Hematopoietic multipotent progenitor cell treated with erythropoietin and hydrocortisone succinate and interleukin-3 and kit ligand, for 6 days (in vitro differentiated cells): ENCODE data around the gene AP2B1.

Source experiments
- DNase-seq: peaks from one replicate; pipeline ENCODE4 v3.0.0-alpha.2; 2015

Gene AP2B1

DNA sequence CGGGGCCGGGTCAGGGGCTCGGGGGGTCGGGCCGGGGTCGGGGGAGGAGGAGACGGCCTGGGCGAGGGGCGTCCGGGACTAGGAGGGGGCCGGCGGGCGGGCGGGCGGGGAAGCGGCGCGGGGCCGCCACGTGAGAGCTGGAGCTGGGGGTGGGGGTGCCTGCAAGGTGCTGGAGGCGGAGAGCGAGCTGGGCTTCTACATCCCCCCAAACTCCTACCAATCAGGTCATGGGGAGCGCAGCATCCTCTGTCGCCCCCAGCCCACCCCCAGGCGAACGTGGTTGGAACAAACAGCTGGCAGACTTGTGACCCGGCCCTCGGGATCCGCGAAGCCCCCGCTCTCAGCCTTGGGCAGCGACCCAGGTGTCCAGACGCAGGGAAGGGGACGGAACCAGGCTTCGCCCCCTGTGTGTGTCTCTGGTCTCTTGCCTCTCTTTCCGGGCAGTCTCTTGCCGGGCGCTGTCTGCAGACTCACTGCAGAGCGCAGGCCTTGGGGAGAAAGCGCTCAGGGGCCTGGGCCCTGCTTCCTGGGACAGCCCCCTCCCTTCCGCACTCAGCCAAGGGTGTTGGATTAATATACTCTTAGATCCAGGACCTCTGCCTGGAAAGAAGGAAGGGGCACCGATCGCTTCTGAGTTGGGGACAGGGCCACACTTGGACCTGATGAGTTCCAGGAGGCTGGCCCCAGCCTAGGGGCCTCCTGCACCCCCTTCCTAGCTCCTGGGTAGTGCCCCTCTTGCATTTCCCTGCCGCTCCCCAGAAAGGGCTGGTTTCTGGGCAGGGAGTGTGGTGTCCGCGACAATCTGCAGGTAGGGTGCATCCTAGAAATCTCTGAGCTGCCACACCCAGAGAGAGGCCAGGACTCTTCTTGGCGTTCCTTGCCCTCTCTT is 145.0 kb downstream of the AP2B1 start:
- no peak for DNase-seq

DNA sequence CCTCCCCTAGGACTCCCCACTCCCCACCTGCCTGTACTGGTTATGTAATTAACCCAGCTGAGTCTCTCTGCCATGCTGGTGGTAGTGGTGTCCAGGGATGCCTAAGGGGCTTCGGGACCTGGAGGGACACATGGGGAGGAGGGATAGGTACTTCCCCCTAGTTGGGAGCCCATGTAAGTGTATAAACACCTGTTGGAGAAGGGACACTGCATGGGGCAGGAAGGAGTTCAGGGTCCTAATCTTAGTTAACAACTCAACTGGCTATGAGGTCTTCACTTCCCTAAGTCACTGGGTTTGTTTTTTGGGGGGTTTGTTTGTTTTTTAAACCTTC is 145.6 kb downstream of the AP2B1 start:
- DNase-seq: no peak

GRCh38 chr17:35733366-35733765 is 146.2 kb downstream of the AP2B1 start:
- DNase-seq: no peak

- no peak for DNase-seq
Measured at GRCh38 chr17:35734396-35734795, 147.3 kb downstream of the AP2B1 start.

- DNase-seq: no peak
Measured at GRCh38 chr17:35735036-35735805, 148.1 kb downstream of the AP2B1 start.

GRCh38 chr17:35736236-35736635 is 149.1 kb downstream of the AP2B1 start:
- DNase-seq: no peak

DNA sequence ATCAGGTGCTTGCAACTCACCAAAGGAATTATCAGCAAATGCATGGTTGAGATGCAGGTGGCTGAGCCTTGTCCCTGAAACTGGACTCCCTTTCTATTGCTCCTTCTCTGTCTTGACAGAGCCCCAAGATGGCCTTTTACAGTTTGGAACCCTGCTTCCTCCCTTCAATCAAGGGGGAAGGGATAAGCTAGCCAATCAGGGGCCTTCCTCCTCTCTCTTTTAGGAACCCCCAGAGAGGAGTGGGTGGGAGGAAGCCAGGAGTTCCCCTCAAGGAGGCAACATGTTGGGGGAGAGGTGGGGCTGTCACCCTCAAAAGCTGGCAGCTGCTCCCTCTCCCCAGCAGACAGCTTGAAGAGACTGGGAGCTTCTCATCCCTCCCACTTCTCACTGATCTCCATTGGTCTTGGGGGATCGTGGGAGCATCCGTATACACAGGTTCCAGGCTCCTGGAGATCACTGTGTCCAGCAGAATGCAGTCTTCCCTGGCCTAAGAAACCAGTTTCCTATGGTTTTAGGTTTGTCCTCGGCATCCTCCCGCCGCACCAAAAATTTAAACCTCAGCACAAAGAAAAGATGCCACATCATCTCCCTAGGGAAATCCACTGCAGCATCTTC is 151.5 kb downstream of the AP2B1 start:
- no peak for DNase-seq

GRCh38 chr17:35740216-35740615 is 153.1 kb downstream of the AP2B1 start:
- DNase-seq: no peak

GRCh38 chr17:35740997-35741931 is 154.1 kb downstream of the AP2B1 start:
- peak; percentile 62 for DNase-seq

DNA sequence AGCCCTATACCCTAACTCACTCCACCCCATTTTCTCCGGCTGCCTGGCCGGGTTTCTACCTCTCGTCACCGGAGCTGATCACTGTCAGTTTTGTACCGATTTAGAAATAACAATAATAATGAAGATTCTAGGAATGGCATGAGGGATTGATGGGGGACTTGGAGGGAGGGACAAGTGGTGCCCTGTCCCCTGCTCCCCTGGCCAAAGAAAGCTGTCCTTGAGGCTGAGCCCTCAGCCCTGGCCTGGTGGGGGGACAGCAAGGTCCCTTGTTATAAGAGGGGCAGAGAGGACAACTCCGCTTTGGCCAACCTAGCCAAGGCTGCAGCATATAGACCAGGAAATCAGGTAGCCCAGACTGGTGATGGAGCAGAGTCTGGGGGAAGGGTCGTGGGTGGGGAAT is 155.4 kb downstream of the AP2B1 start:
- DNase-seq: no peak

DNA sequence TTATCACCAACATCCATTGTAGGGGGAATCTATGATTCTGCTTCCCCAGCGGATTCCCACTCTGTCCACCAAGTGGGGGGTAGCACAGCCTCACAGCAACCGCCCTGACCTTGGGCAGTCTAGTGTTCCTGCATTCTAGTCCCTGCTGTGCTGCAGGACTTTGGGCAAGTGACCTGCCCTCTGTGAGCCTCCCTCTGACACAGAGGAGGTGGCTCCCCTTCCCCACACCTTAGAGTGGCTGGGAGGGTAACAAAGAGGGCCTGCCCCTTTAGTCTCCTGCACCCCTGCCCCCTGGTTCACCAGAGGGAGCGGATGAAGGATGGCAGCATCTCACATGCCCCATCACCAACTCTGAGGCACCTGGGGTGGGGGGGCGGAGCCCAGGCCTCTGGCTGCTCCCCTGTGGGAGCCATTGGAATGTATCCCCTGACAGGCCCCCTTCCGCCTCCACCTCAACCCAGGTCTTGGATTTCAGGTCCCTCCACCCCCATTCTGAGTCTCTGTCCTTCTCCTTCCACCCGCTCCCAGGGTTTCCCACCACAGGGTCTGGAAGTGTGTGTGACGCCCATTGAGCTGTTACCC is 155.9 kb downstream of the AP2B1 start:
- no peak for DNase-seq

DNA sequence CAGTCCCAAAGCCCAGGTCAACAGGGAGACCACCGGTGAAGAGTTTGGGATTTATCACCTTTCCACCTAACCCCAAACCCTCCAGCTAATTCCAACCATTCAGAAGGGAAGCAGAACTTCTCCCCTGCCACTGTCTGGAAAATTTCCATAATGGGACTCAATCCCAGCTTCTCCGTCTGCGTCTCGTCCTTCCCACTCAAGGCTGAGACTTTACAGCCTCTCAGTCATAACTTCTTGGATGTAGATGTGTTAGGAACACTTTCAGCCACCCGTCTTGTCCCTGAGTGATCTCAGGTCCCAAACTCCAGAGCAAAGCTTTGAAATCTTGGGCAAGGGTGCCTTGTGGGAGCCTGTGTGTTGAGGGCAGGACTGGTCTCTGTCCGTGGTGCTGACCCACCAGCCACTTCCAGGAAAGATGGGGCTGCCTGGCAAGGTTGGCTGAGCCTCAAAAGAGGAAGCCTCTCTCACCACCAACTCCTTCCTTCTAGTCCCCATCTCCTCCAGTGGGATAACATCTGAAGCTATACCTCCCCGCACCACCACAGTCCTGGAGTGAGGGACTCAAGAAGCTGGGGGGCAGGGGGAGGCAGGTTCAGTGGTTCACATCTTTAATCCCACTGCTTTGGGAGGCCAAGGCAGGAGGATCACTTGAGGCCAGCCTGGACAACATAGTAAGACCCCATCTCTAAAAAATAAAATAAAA is 156.7 kb downstream of the AP2B1 start:
- peak; percentile 81 for DNase-seq

- no peak for DNase-seq
Measured at GRCh38 chr17:35744830-35745229, 157.7 kb downstream of the AP2B1 start.

DNA sequence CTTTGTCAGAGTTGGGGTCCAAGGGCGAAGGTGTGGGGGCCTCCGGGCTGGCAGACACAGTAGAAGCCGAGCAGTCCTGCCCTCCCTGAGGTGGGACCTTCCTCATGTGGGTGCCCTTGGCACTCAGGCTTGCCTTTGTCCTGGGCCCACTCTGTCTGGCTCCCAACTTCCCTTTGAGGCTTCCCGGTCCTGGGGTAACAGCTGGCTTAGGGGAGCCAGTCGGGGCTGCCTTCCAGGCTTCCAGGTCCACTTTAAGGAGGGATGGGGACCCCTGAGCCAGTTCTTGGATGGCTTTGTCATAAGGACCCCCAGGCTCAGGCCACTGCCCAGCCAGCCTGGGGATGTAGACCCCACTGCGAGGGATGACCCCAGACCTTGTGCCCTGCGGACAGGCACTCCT is 158.1 kb downstream of the AP2B1 start:
- no peak for DNase-seq

GRCh38 chr17:35745749-35746320 is 158.7 kb downstream of the AP2B1 start:
- DNase-seq: no peak

GRCh38 chr17:35747540-35748017 is 160.5 kb downstream of the AP2B1 start:
- peak; percentile 93 for DNase-seq

GRCh38 chr17:35748341-35748841 is 161.3 kb downstream of the AP2B1 start:
- DNase-seq: peak; percentile 91

DNA sequence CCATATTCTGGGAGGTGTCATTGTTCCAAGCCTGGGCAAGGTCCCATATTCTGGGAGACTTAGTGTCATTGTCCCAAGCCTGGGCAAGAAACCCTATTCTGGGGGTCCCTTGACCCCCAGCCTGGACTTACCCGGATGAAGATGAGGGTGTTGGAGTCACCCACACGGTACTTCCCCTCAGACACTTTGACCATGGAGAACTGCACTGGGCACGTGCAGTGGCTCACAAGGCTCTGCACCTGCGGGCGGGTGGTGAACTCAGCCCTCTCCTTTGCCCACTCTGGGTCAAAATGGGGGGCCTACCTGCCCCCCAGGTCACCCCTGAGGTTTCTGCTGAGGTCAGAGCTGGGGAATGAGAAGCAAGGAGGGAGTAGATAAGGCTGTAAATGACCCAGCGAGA is 161.9 kb downstream of the AP2B1 start:
- no peak for DNase-seq

DNA sequence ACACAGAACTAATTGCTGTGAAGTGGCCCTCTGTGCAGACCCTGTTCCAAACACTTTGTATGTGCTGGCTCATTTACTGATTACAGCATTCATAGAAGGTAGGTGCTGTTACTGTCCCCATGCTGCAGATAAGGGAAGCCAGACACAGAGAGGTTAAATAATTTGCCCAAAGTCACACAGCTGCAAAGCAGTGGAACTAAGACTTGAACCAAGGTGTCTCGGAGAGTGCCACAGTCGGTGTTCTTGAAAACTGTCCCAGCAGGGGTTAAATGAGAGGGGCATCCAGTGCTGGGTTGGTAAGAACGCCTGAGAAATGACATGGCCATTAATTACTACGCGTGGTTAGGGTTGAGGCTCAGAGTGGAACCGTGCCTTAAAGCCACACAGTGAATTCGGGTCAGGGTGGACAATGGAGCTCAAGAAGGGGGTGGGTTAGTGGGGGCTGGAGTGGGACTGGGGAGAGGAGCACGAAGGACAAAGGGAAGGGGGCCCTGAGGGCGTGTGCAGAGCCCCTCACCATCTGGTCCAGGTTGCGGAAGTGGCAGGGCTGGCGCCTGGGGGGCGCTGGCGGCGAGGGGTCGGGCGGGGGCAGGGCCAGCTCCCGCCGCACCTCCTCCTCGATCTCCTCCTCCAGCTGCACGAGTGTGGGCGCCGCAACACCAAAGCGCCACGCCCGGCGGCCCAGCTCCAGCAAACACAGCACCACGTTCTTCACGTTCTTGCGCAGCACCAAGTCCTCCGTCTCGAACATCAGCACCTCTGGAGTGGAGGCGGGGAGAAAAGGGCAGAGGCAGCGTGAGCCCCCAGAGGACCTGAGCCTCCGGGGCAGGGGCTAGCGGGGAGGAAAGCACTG is 162.7 kb downstream of the AP2B1 start:
- peak; percentile 74 for DNase-seq
